Liver (tissue), 9 donors: ENCODE data around the gene CEBPG. TPM values are rescaled to one million over a fixed set of nuclear protein-coding genes. Genes with fewer than 3 reads are reported as not detected.

Source experiments
- DNase-seq: peaks from one replicate; pipeline ENCODE4 v3.0.0-alpha.2; 2017; ENCODE audit warnings: low spot score
- H3K27ac ChIP-seq, 2 donors: one replicate each; pipeline ENCODE4 v1.7.0; 2013; ENCODE audit warnings: inconsistent platforms in 2 of 2, low read length in 2 of 2, control low read depth in 1 of 2, low read depth in 1 of 2, mild to moderate bottlenecking in 1 of 2
- H3K27me3 ChIP-seq, 4 donors: one replicate each; pipeline versions ENCODE4 v1.6.1 to v1.7.0; 2013; ENCODE audit warnings: low read length in 3 of 4, inconsistent platforms in 1 of 4, mild to moderate bottlenecking in 1 of 4, moderate library complexity in 1 of 4; ENCODE audit not compliant: control insufficient read depth in 4 of 4, insufficient read depth in 4 of 4
- H3K36me3 ChIP-seq, 4 donors: one replicate each; pipeline versions ENCODE4 v1.6.1 to v1.7.0; 2013; ENCODE audit warnings: low read length in 3 of 4, mild to moderate bottlenecking in 3 of 4, low read depth in 1 of 4, moderate library complexity in 1 of 4; ENCODE audit not compliant: control insufficient read depth in 4 of 4, insufficient read depth in 3 of 4
- H3K4me1 ChIP-seq, 4 donors: one replicate each; pipeline versions ENCODE4 v1.6.1 to v1.7.0; 2013; ENCODE audit warnings: low read length in 3 of 4, mild to moderate bottlenecking in 3 of 4, moderate library complexity in 1 of 4; ENCODE audit not compliant: control insufficient read depth in 4 of 4, insufficient read depth in 4 of 4
- H3K4me3 ChIP-seq, 3 donors: one replicate each; pipeline versions ENCODE4 v1.6.1 to v1.7.0; 2013; ENCODE audit warnings: low read length in 3 of 3, control low read depth in 1 of 3, low read depth in 1 of 3, mild to moderate bottlenecking in 1 of 3
- H3K9ac ChIP-seq, 2 donors: one replicate each; pipeline ENCODE4 v1.7.0; 2013; ENCODE audit warnings: low read length in 2 of 2, mild to moderate bottlenecking in 2 of 2, moderate library complexity in 2 of 2, control low read depth in 1 of 2, low read depth in 1 of 2
- H3K9me3 ChIP-seq, 4 donors: one replicate each; pipeline versions ENCODE4 v1.6.1 to v1.7.0; 2013; ENCODE audit warnings: low read length in 3 of 4; ENCODE audit not compliant: control insufficient read depth in 4 of 4
- ATF3 ChIP-seq: IDR thresholded peaks from 2 replicates; pipeline ENCODE4 v1.6.1; 2016; ENCODE audit warnings: antibody characterized with exemption
- GABPA ChIP-seq, 2 donors: IDR thresholded peaks in 1 of 2; conservative IDR thresholded peaks in 1 of 2; 2 replicates each; pipeline ENCODE4 v1.6.1; 2016; ENCODE audit warnings: antibody characterized with exemption in 2 of 2, mild to moderate bottlenecking in 1 of 2, moderate library complexity in 1 of 2
- HNF4G ChIP-seq: IDR thresholded peaks from 2 replicates; pipeline ENCODE4 v1.6.1; 2016; ENCODE audit warnings: antibody characterized with exemption
- JUND ChIP-seq, 2 donors: IDR thresholded peaks; 2 replicates each; pipeline ENCODE4 v1.6.1; 2016; ENCODE audit warnings: antibody characterized with exemption in 2 of 2
- NR2F2 ChIP-seq: IDR thresholded peaks from 2 replicates; pipeline ENCODE4 v1.6.1; 2016; ENCODE audit warnings: antibody characterized with exemption
- RAD21 ChIP-seq, 2 donors: IDR thresholded peaks; 2 replicates each; pipeline ENCODE4 v1.6.1; 2016; ENCODE audit warnings: antibody characterized with exemption in 2 of 2, mild to moderate bottlenecking in 2 of 2
- REST ChIP-seq: IDR thresholded peaks from 2 replicates; pipeline ENCODE4 v1.6.1; 2016; ENCODE audit warnings: antibody characterized with exemption, mild to moderate bottlenecking
- RXRA ChIP-seq, 2 donors: IDR thresholded peaks; 2 replicates each; pipeline ENCODE4 v1.6.1; 2017 to 2018; ENCODE audit warnings: antibody characterized with exemption in 2 of 2, mild to moderate bottlenecking in 1 of 2
- SP1 ChIP-seq: IDR thresholded peaks from 2 replicates; pipeline ENCODE4 v1.6.1; 2018; ENCODE audit warnings: antibody characterized with exemption, mild to moderate bottlenecking
- TAF1 ChIP-seq: conservative IDR thresholded peaks from 2 replicates; pipeline ENCODE4 v1.6.1; 2016; ENCODE audit warnings: antibody characterized with exemption, mild to moderate bottlenecking
- YY1 ChIP-seq: IDR thresholded peaks from 2 replicates; pipeline ENCODE4 v1.6.1; 2016; ENCODE audit warnings: antibody characterized with exemption, mild to moderate bottlenecking
- WGBS: extraction: QIAGEN DNeasy Blood & Tissue Kit; methylation state at CpG from one replicate; pipeline ENCODE4 v1.1.7; 2013; 5-methylcytosine and 5-hydroxymethylcytosine counted together
- polyA plus RNA-seq, 2 donors: library from polyadenylated mRNA; stranded (reverse) in 1 of 2; unstranded in 1 of 2; fragments of 200-250 nt in 1 of 2; fragments of >200 nt in 1 of 2; fragmentation: Nextera tagmentation in 1 of 2; extraction: Ambion mirVana in 1 of 2; gene quantifications; one replicate each; pipeline versions ENCODE4 v1.2.1 to v1.2.3, GENCODE V29; 2013 to 2015
- total RNA-seq, 2 donors: library from RNA; depleted of rRNA; stranded (reverse); fragments of >200 nt; gene quantifications; one replicate each; pipeline ENCODE4 v1.2.3, GENCODE V29; 2014
- TF ChIP-seq, protein P1 (sequence below): fragments of 150-350 bp; IDR thresholded peaks from 2 replicates; pipeline ENCODE4 v1.5.1; 2017; ENCODE audit warnings: improper control_type of control experiment, low read depth, low read length; ENCODE audit not compliant: missing input control
- TF ChIP-seq, protein P2 (sequence below): IDR thresholded peaks from 2 replicates; pipeline ENCODE4 v1.6.1; 2016; ENCODE audit warnings: antibody characterized with exemption
- donor health status: healthy.
- donor health status: healthy.
- donor health status: healthy.
- donor health status: healthy.
- donor health status: healthy.

Gene CEBPG
- total and polyA plus RNA-seq, 4 donors, result 16.9 to 36.1 (median 24.2) TPM

- TF ChIP-seq REST (peak; percentile 50), NR2F2 (no peak), GABPA (IDR thresholded peaks at IDR 0.05 in 1 of 2, conservative IDR thresholded peaks at IDR 0.05 in 1 of 2) (peak in 1 of 2 donors; percentile 30), JUND (IDR thresholded peaks at IDR 0.05) (peak; percentile 70 to 76), RXRA (IDR thresholded peaks at IDR 0.05) (peak; percentile 52 to 68)
- TF ChIP-seq, protein P1, sequence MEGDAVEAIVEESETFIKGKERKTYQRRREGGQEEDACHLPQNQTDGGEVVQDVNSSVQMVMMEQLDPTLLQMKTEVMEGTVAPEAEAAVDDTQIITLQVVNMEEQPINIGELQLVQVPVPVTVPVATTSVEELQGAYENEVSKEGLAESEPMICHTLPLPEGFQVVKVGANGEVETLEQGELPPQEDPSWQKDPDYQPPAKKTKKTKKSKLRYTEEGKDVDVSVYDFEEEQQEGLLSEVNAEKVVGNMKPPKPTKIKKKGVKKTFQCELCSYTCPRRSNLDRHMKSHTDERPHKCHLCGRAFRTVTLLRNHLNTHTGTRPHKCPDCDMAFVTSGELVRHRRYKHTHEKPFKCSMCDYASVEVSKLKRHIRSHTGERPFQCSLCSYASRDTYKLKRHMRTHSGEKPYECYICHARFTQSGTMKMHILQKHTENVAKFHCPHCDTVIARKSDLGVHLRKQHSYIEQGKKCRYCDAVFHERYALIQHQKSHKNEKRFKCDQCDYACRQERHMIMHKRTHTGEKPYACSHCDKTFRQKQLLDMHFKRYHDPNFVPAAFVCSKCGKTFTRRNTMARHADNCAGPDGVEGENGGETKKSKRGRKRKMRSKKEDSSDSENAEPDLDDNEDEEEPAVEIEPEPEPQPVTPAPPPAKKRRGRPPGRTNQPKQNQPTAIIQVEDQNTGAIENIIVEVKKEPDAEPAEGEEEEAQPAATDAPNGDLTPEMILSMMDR, result no peak
Measured at GRCh38 chr19:33376423-33376822, 2.9 kb downstream of the CEBPG start (continued).

DNA sequence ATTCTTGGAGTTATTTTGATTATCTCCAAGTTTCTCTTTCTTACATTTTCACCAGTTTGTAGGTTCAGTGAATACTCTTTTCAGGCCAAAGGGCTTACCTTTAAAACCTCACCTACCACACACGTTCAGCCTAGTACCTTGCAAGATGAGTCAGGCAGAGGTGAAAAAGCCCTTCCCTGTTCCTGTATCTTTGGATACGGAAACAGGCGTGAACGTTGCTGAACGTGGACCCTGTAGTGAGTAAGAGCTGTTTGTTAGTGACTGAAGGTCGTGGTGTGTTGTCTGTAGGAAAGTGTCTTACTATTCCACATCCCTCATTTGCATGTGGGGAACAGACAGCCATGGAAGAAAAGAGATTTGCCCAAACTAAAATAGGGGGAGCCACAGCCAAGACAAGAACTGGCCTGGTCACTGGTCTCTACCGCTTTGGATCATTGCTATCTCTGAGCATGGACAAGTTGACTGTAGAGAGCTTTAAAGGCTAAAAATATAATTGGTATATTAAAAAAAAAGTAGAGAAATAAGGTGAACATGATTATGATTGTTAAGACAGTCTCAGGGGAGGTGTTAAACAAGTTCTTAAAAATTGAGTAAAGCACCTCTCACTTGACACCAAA lies 3.5 kb downstream of the CEBPG start:
- no peak for TF ChIP-seq REST
- TF ChIP-seq YY1, result no peak
- no peak for TF ChIP-seq RAD21 (IDR thresholded peaks at IDR 0.05)
- no peak for TF ChIP-seq GABPA (IDR thresholded peaks at IDR 0.05 in 1 of 2, conservative IDR thresholded peaks at IDR 0.05 in 1 of 2)
- TF ChIP-seq, protein P1, result no peak
- TF ChIP-seq, protein P2, sequence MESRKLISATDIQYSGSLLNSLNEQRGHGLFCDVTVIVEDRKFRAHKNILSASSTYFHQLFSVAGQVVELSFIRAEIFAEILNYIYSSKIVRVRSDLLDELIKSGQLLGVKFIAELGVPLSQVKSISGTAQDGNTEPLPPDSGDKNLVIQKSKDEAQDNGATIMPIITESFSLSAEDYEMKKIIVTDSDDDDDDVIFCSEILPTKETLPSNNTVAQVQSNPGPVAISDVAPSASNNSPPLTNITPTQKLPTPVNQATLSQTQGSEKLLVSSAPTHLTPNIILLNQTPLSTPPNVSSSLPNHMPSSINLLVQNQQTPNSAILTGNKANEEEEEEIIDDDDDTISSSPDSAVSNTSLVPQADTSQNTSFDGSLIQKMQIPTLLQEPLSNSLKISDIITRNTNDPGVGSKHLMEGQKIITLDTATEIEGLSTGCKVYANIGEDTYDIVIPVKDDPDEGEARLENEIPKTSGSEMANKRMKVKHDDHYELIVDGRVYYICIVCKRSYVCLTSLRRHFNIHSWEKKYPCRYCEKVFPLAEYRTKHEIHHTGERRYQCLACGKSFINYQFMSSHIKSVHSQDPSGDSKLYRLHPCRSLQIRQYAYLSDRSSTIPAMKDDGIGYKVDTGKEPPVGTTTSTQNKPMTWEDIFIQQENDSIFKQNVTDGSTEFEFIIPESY, result no peak
- no peak for TF ChIP-seq SP1
- TF ChIP-seq TAF1, result no peak
- no peak for TF ChIP-seq NR2F2
- no peak for TF ChIP-seq HNF4G
- TF ChIP-seq ATF3, result no peak
- Histone ChIP-seq H3K9me3 (no peaks in the 10 kb centered on the region), H3K4me3 (no peak overlapping the region), H3K9ac (peak overlapping the region in 1 of 2 donors; percentile 61), H3K27ac (peak overlapping the region; percentile 92 to 96), H3K36me3 (peaks cover 0 to 1% (median 0%) of the 10 kb centered on the region in 4 donors), H3K27me3 (no peaks in the 10 kb centered on the region), H3K4me1 (peaks cover 8 to 74% (median 52%) of the 10 kb centered on the region in 4 donors)
- DNase-seq, result no peak
- 33% methylated on average over 7 of the region's 7 CpGs for WGBS
